ENCODE results near the gene MOCS1.

GRCh38 chr6:39941820-39942219 lies 7.6 kb upstream of the MOCS1 start:
- no peak for TF ChIP-seq POLR2A (IDR thresholded peaks at IDR 0.05)
- TF ChIP-seq CTCF (IDR thresholded peaks at IDR 0.05 in 4 of 5, conservative IDR thresholded peaks at IDR 0.05 in 1 of 5) = no peak
